DOHH2 (cell line): ENCODE measurements around the gene NUDC.

ENCODE experiments used
- H3F3A ChIP-seq: fragments of 200-600 bp; sonication (generic), shearing (Covaris generic); 2 replicates; pipeline ENCODE4 v1.6.0; 2016; ENCODE audit warnings: antibody characterized with exemption, mild to moderate bottlenecking; ENCODE audit not compliant: control insufficient read depth, insufficient read depth
- H3K27ac ChIP-seq: fragments of 200-600 bp; sonication (generic); 2 replicates; pipeline ENCODE4 v1.5.1; 2014; ENCODE audit warnings: low read depth, mild to moderate bottlenecking, low read length, moderate library complexity
- H3K27me3 ChIP-seq: fragments of 200-600 bp; sonication (generic); 2 replicates; pipeline ENCODE4 v1.6.1; 2014; ENCODE audit warnings: mild to moderate bottlenecking, low read length, mixed read lengths; ENCODE audit not compliant: control insufficient read depth
- H3K36me3 ChIP-seq: fragments of 200-600 bp; sonication (generic); 2 replicates; pipeline ENCODE4 v1.6.1; 2014; ENCODE audit warnings: mild to moderate bottlenecking, low read length, moderate library complexity, mixed read lengths; ENCODE audit not compliant: control insufficient read depth
- H3K4me1 ChIP-seq: fragments of 200-600 bp; sonication (generic); 2 replicates; pipeline ENCODE4 v1.6.1; 2014; ENCODE audit warnings: mild to moderate bottlenecking, low read length, mixed read lengths; ENCODE audit not compliant: control insufficient read depth
- H3K4me2 ChIP-seq: fragments of 200-600 bp; sonication (generic); 2 replicates; pipeline ENCODE4 v1.6.0; 2014; ENCODE audit warnings: mild to moderate bottlenecking, low read length, moderate library complexity
- H3K4me3 ChIP-seq: fragments of 200-600 bp; sonication (generic); 2 replicates; pipeline ENCODE4 v1.5.1; 2014; ENCODE audit warnings: mild to moderate bottlenecking, low read length, mixed read lengths
- H3K79me2 ChIP-seq: fragments of 200-600 bp; sonication (generic); 2 replicates; pipeline ENCODE4 v1.6.1; 2014; ENCODE audit warnings: mild to moderate bottlenecking, low read length, mixed read lengths; ENCODE audit not compliant: control insufficient read depth
- H3K9me2 ChIP-seq: fragments of 200-600 bp; sonication (generic); replicated peaks from 2 replicates; pipeline ENCODE4 v1.6.1; 2014; ENCODE audit warnings: mild to moderate bottlenecking, low read length, mixed read lengths; ENCODE audit not compliant: control insufficient read depth
- H3K9me3 ChIP-seq: fragments of 200-600 bp; sonication (generic); 2 replicates; pipeline ENCODE4 v1.6.1; 2014; ENCODE audit warnings: antibody characterized with exemption, low read length, mixed read lengths; ENCODE audit not compliant: control insufficient read depth, insufficient read depth
- H4K20me1 ChIP-seq: fragments of 200-600 bp; sonication (generic); 2 replicates; pipeline ENCODE4 v1.6.0; 2014; ENCODE audit warnings: low read depth, mild to moderate bottlenecking, antibody characterized with exemption, low read length, moderate library complexity; ENCODE audit not compliant: control insufficient read depth, insufficient read depth
- CTCF ChIP-seq: fragments of 200-600 bp; sonication (generic); IDR thresholded peaks from one replicate; pipeline ENCODE4 v1.5.1; 2014; ENCODE audit warnings: antibody characterized with exemption, mild to moderate bottlenecking, low read depth, low read length; ENCODE audit not compliant: poor library complexity, severe bottlenecking
- EZH2phosphoT487 ChIP-seq: fragments of 200-600 bp; sonication (generic); IDR thresholded peaks from 2 replicates; pipeline ENCODE4 v1.6.1; 2017; ENCODE audit warnings: borderline replicate concordance, mild to moderate bottlenecking, antibody characterized with exemption, low read length, moderate library complexity, mixed read lengths

NUDC gene

GRCh38 chr1:26949926-26950319, 28.4 kb downstream of the NUDC start:
- Histone ChIP-seq H4K20me1 (no peaks in the 10 kb centered on the region), H3K4me3 (no peak overlapping the region), H3K27ac (no peak overlapping the region), H3F3A (no peaks in the 10 kb centered on the region), H3K27me3 (no peaks in the 10 kb centered on the region), H3K36me3 (peaks cover 14% of the 10 kb centered on the region), H3K4me2 (no peak overlapping the region), H3K9me2 (no peaks in the 10 kb centered on the region), H3K79me2 (no peaks in the 10 kb centered on the region), H3K4me1 (no peaks in the 10 kb centered on the region), H3K9me3 (no peaks in the 10 kb centered on the region)
- TF ChIP-seq EZH2phosphoT487 (no peak), CTCF (no peak)

GRCh38 chr1:26950602-26951001, 29.1 kb downstream of the NUDC start:
- peaks cover 7% of the 10 kb centered on the region for H3K36me3 ChIP-seq
- no peaks in the 10 kb centered on the region for H4K20me1 ChIP-seq
- no peaks in the 10 kb centered on the region for H3K9me2 ChIP-seq
- no peaks in the 10 kb centered on the region for H3K27me3 ChIP-seq
- no peak overlapping the region for H3K4me3 ChIP-seq
- no peaks in the 10 kb centered on the region for H3K4me1 ChIP-seq
- H3K79me2 ChIP-seq, result no peaks in the 10 kb centered on the region
- no peak for TF ChIP-seq EZH2phosphoT487
- no peak for TF ChIP-seq CTCF
- H3K4me2 ChIP-seq, result no peak overlapping the region
- H3F3A ChIP-seq, result no peaks in the 10 kb centered on the region
- H3K27ac ChIP-seq, result no peak overlapping the region
- H3K9me3 ChIP-seq, result no peaks in the 10 kb centered on the region

- peaks cover 2% of the 10 kb centered on the region; the same call in 1 of the 2 replicates for H3K36me3 ChIP-seq
- H3K4me1 ChIP-seq, result no peaks in the 10 kb centered on the region
- H3K4me3 ChIP-seq, result no peak overlapping the region
- no peak overlapping the region for H3K4me2 ChIP-seq
- H3F3A ChIP-seq, result no peaks in the 10 kb centered on the region
- no peaks in the 10 kb centered on the region for H3K9me2 ChIP-seq
- H3K9me3 ChIP-seq, result no peaks in the 10 kb centered on the region
- no peaks in the 10 kb centered on the region for H3K27me3 ChIP-seq
- TF ChIP-seq CTCF (no peak), EZH2phosphoT487 (no peak)
- no peaks in the 10 kb centered on the region for H3K79me2 ChIP-seq
- H4K20me1 ChIP-seq, result no peaks in the 10 kb centered on the region
- H3K27ac ChIP-seq, result no peak overlapping the region
Observed at GRCh38 chr1:26951216-26951615, 29.7 kb downstream of the NUDC start.
